Neural cell (in vitro differentiated cells): ENCODE data around the gene RPLP1. TPM values are rescaled to one million over a fixed set of nuclear protein-coding genes. Genes with fewer than 3 reads are reported as not detected.

ENCODE experiments used
- H2AFZ ChIP-seq: fragments of 200-600, 300-800 bp; sonication (generic), shearing (Covaris generic); 2 replicates; pipeline ENCODE4 v1.6.0; 2014; ENCODE audit warnings: low read depth, mild to moderate bottlenecking, antibody characterized with exemption, low read length, moderate library complexity
- H3F3A ChIP-seq: fragments of 200-600 bp; shearing (Covaris generic); 2 replicates; pipeline ENCODE4 v1.6.1; 2016; ENCODE audit warnings: mild to moderate bottlenecking, moderate library complexity, mixed read lengths, antibody characterized with exemption, low read length; ENCODE audit not compliant: insufficient read depth, poor library complexity, severe bottlenecking
- H3K27ac ChIP-seq: fragments of 200-600, 300-800 bp; sonication (generic), shearing (Covaris generic); 2 replicates; pipeline ENCODE4 v1.5.1; 2014; ENCODE audit warnings: mild to moderate bottlenecking, low read length, moderate library complexity
- H3K27me3 ChIP-seq: fragments of 300-800, 200-600 bp; sonication (generic), shearing (Covaris generic); 2 replicates; pipeline ENCODE4 v1.6.0; 2014; ENCODE audit warnings: mild to moderate bottlenecking, low read depth, low read length, moderate library complexity; ENCODE audit not compliant: insufficient read depth
- H3K36me3 ChIP-seq: fragments of 300-800, 200-600 bp; sonication (generic), shearing (Covaris generic); 2 replicates; pipeline ENCODE4 v1.5.1; 2014; ENCODE audit warnings: mild to moderate bottlenecking, antibody characterized with exemption, low read length, moderate library complexity; ENCODE audit not compliant: insufficient read depth
- H3K4me2 ChIP-seq: fragments of 300-800, 200-600 bp; sonication (generic), shearing (Covaris generic); 2 replicates; pipeline ENCODE4 v1.6.0; 2014; ENCODE audit warnings: mild to moderate bottlenecking, low read length
- H3K4me3 ChIP-seq: fragments of 300-800, 200-600 bp; sonication (generic), shearing (Covaris generic); 2 replicates; pipeline ENCODE4 v1.5.1; 2014; ENCODE audit warnings: mild to moderate bottlenecking, low read length, moderate library complexity
- H3K79me2 ChIP-seq: fragments of 200-600 bp; shearing (Covaris generic); replicated peaks from 2 replicates; pipeline ENCODE4 v1.6.0; 2014; ENCODE audit warnings: mild to moderate bottlenecking, low read length, moderate library complexity; ENCODE audit not compliant: insufficient read depth
- H3K9ac ChIP-seq: fragments of 300-800, 200-600 bp; sonication (generic), shearing (Covaris generic); 2 replicates; pipeline ENCODE4 v1.6.1; 2016; ENCODE audit warnings: mild to moderate bottlenecking, low read length, mixed read lengths
- H3K9me2 ChIP-seq: fragments of 200-600 bp; shearing (Covaris generic); 2 replicates; pipeline ENCODE4 v1.6.1; 2016; ENCODE audit warnings: mild to moderate bottlenecking, low read length, mixed read lengths; ENCODE audit not compliant: insufficient read depth
- H3K9me3 ChIP-seq: fragments of 200-600, 300-800 bp; sonication (generic), shearing (Covaris generic); 2 replicates; pipeline ENCODE4 v1.6.1; 2016; ENCODE audit warnings: mild to moderate bottlenecking, mixed run types, low read length, moderate library complexity, mixed read lengths
- H4K20me1 ChIP-seq: fragments of 200-600 bp; shearing (Covaris generic); 2 replicates; pipeline ENCODE4 v1.6.1; 2016; ENCODE audit warnings: mild to moderate bottlenecking, mixed run types; ENCODE audit not compliant: insufficient read depth
- CTCF ChIP-seq: fragments of 450-650 bp; IDR thresholded peaks from 2 replicates; pipeline ENCODE4 v1.5.1; 2014; ENCODE audit warnings: antibody characterized with exemption, mild to moderate bottlenecking, moderate library complexity; ENCODE audit not compliant: poor library complexity, severe bottlenecking
- EP300 ChIP-seq: fragments of 450-650 bp; conservative IDR thresholded peaks from 2 replicates; pipeline ENCODE4 v1.6.1; 2014; ENCODE audit warnings: antibody characterized with exemption, mild to moderate bottlenecking, moderate library complexity; ENCODE audit not compliant: poor library complexity, severe bottlenecking
- EZH2 ChIP-seq: fragments of 200-600, 300-800 bp; shearing (Covaris generic), sonication (generic); IDR thresholded peaks from 2 replicates; pipeline ENCODE4 v1.6.1; 2014; ENCODE audit warnings: antibody characterized with exemption, low read length, borderline replicate concordance, mild to moderate bottlenecking; ENCODE audit not compliant: insufficient read depth, poor library complexity, severe bottlenecking
- MXI1 ChIP-seq: fragments of 450-650 bp; conservative IDR thresholded peaks from 2 replicates; pipeline ENCODE4 v1.6.1; 2014; ENCODE audit warnings: antibody characterized with exemption, mild to moderate bottlenecking; ENCODE audit not compliant: poor library complexity, severe bottlenecking
- POLR2AphosphoS5 ChIP-seq: IDR thresholded peaks from 2 replicates; pipeline ENCODE4 v1.6.1; 2012
- RAD21 ChIP-seq: fragments of 450-650 bp; conservative IDR thresholded peaks from 2 replicates; pipeline ENCODE4 v1.6.1; 2014; ENCODE audit warnings: antibody characterized with exemption, mild to moderate bottlenecking, moderate library complexity
- REST ChIP-seq: IDR thresholded peaks from 2 replicates; pipeline ENCODE4 v1.6.1; 2012; ENCODE audit warnings: borderline replicate concordance
- SMC3 ChIP-seq: fragments of 450-650 bp; conservative IDR thresholded peaks from 2 replicates; pipeline ENCODE4 v1.6.1; 2014; ENCODE audit warnings: antibody characterized with exemption, mild to moderate bottlenecking, moderate library complexity; ENCODE audit not compliant: poor library complexity
- TAF1 ChIP-seq: IDR thresholded peaks from 2 replicates; pipeline ENCODE4 v1.6.1; 2012; ENCODE audit warnings: low read depth
- polyA plus RNA-seq: library from polyadenylated mRNA; depleted of rRNA; stranded (reverse); fragments of >200 nt; gene quantifications from 2 replicates; pipeline ENCODE4 v1.2.3, GENCODE V29; 2014

RPLP1 gene
- polyA plus RNA-seq, 1 donor from 2014 or later = 37.5 TPM

- H3K4me2 ChIP-seq = no peak overlapping the region
- H3K36me3 ChIP-seq = no peaks in the 10 kb centered on the region
- H3F3A ChIP-seq = no peaks in the 10 kb centered on the region
- H3K9ac ChIP-seq = no peak overlapping the region
- H3K27ac ChIP-seq = no peak overlapping the region
- no peaks in the 10 kb centered on the region for H3K9me2 ChIP-seq
- no peak overlapping the region for H3K4me3 ChIP-seq
- no peaks in the 10 kb centered on the region for H3K9me3 ChIP-seq
- H4K20me1 ChIP-seq = no peaks in the 10 kb centered on the region
- H3K27me3 ChIP-seq = no peaks in the 10 kb centered on the region
- no peak overlapping the region for H2AFZ ChIP-seq
- TF ChIP-seq EZH2 (no peak), CTCF (no peak), REST (no peak), POLR2AphosphoS5 (no peak), SMC3 (no peak), EP300 (no peak), RAD21 (no peak), TAF1 (no peak), MXI1 (no peak)
- no peaks in the 10 kb centered on the region for H3K79me2 ChIP-seq
These were observed 22.3 kb downstream of the RPLP1 start for GRCh38 chr15:69474846-69475455.

- Histone ChIP-seq H2AFZ (no peak overlapping the region), H4K20me1 (no peaks in the 10 kb centered on the region), H3K4me2 (no peak overlapping the region), H3K4me3 (no peak overlapping the region), H3K9ac (no peak overlapping the region), H3K27ac (no peak overlapping the region), H3K9me3 (no peaks in the 10 kb centered on the region), H3K9me2 (no peaks in the 10 kb centered on the region), H3K36me3 (no peaks in the 10 kb centered on the region), H3K27me3 (no peaks in the 10 kb centered on the region), H3F3A (no peaks in the 10 kb centered on the region), H3K79me2 (no peaks in the 10 kb centered on the region)
- TF ChIP-seq RAD21 = peak; percentile 95
- TF ChIP-seq MXI1 = no peak
- peak; percentile 92 for TF ChIP-seq CTCF
- no peak for TF ChIP-seq EP300
- TF ChIP-seq SMC3 = peak; percentile 91
These were observed 23.2 kb downstream of the RPLP1 start for GRCh38 chr15:69475769-69476358.
